GM12878 (cell line): ENCODE results near the gene PRKG1.

Source experiments
- ATF2 ChIP-seq: IDR thresholded peaks from 2 replicates; pipeline ENCODE4 v1.6.1; 2012; ENCODE audit warnings: low read length, inconsistent platforms
- EGR1 ChIP-seq, 2 experiments: IDR thresholded peaks; 1 replicate in 1 of 2; 2 replicates in 1 of 2; pipeline ENCODE4 v1.6.1; 2011 to 2012; ENCODE audit warnings: low read depth in 2 of 2, low read length in 2 of 2, borderline replicate concordance in 1 of 2, mild to moderate bottlenecking in 1 of 2, moderate library complexity in 1 of 2
- EP300 ChIP-seq, 2 experiments: fragments of 150-350 bp in 1 of 2; IDR thresholded peaks; 2 replicates each; pipeline ENCODE4 v1.6.1; 2011 to 2012; ENCODE audit warnings: low read depth in 2 of 2, low read length in 2 of 2, borderline replicate concordance in 1 of 2, improper control_type of control experiment in 1 of 2, inconsistent platforms in 1 of 2; ENCODE audit not compliant: control insufficient read depth in 1 of 2
- NRF1 ChIP-seq: conservative IDR thresholded peaks from 2 replicates; pipeline ENCODE4 v1.6.1; 2011; ENCODE audit warnings: mild to moderate bottlenecking, low read depth, low read length, improper control_type of control experiment
- POLR2AphosphoS2 ChIP-seq: IDR thresholded peaks from 2 replicates; pipeline ENCODE4 v1.6.1; 2011; ENCODE audit warnings: low read depth, mild to moderate bottlenecking, low read length, improper control_type of control experiment, moderate library complexity
- SPI1 ChIP-seq: IDR thresholded peaks from 2 replicates; pipeline ENCODE4 v1.6.1; 2011; ENCODE audit warnings: low read depth, mild to moderate bottlenecking, low read length, moderate library complexity, borderline replicate concordance; ENCODE audit not compliant: insufficient read depth
- TF ChIP-seq, protein P1 (sequence below): fragments of 450-650 bp; conservative IDR thresholded peaks from 2 replicates; pipeline ENCODE4 v1.6.1; 2017; ENCODE audit warnings: mild to moderate bottlenecking, moderate library complexity

DNA sequence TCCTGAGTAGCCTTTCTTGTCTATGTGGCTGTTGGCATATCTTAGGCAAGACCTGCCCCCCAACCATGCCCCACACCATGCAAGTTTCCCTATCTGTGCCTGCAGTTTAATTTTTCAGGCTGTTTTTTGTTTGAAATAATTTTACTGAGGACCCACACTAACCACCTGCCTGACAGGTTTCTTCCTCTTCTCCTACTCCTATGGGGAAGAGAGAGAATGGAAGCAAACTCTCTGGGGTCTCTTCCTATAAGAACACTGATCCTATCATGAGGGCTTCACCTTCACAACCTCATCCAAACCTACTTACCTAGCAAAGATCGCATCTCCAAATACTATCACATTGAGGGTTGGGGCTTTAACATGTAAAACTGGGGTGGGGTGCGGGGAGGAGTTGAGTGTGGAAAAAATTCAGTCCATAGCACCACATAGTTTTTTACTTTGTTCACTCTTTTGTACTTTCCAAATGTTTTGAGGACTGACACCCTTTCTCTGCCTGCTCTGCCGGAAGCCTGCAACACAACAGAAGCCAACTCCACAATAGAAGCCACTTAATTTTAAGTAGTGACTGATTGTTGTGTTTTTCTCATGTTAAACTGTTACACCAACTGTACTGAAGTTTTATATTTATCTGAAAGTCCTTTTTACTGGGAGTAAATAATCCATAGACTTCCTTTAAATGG, 692.3 kb downstream of the PRKG1 start:
- TF ChIP-seq ATF2 (no peak), EP300 (IDR thresholded peaks at IDR 0.05; ENCODE audit: borderline replicate concordance in 1 of 2, control insufficient read depth in 1 of 2, low read depth in 2 of 2, low read length in 2 of 2) (no peak), NRF1 (no peak), EGR1 (IDR thresholded peaks at IDR 0.05; ENCODE audit: borderline replicate concordance in 1 of 2, low read depth in 2 of 2, low read length in 2 of 2) (no peak), POLR2AphosphoS2 (no peak), SPI1 (no peak)
- TF ChIP-seq, protein P1, sequence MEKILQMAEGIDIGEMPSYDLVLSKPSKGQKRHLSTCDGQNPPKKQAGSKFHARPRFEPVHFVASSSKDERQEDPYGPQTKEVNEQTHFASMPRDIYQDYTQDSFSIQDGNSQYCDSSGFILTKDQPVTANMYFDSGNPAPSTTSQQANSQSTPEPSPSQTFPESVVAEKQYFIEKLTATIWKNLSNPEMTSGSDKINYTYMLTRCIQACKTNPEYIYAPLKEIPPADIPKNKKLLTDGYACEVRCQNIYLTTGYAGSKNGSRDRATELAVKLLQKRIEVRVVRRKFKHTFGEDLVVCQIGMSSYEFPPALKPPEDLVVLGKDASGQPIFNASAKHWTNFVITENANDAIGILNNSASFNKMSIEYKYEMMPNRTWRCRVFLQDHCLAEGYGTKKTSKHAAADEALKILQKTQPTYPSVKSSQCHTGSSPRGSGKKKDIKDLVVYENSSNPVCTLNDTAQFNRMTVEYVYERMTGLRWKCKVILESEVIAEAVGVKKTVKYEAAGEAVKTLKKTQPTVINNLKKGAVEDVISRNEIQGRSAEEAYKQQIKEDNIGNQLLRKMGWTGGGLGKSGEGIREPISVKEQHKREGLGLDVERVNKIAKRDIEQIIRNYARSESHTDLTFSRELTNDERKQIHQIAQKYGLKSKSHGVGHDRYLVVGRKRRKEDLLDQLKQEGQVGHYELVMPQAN, result no peak
